ENCODE data around the gene C14orf132.

C14orf132 gene

DNA sequence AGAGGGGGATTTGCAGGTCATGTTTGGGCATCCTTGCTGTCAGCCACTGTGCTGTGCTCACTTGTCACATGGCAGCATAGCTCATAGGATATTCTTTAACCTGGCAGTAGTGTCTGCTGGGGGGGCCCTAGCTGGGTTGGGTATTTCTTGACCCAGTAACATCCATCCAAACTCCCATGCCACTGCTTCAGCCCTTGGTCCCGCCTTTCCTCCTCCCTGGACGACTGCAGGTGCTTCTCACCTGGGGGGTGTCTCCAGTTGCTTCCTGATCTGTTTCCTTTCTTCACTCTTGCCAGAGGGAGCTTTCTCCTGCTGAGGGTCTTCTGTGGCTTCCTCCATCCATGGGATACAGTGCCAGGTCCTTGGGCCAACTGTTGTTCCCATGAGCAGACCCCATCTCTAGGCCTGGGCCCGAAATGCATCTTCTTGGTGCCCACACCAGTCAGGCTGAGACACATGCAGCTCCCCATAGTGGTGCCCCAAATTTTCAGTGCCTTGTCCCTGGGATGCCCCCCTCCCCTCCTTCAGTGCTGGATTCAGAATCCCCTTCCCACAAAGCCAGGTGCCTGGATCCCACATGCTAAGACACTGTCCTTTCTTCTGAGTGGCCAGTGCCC is 20.5 kb downstream of the C14orf132 start:
- H3K4me2 ChIP-seq: no peak overlapping the region
- H2AFZ ChIP-seq (ENCODE audit: low read depth): no peak overlapping the region
- H3K79me2 ChIP-seq (ENCODE audit: insufficient read depth, low read depth): no peaks in the 10 kb centered on the region
- H3K4me1 ChIP-seq (ENCODE audit: low read depth, poor library complexity, severe bottlenecking): no peaks in the 10 kb centered on the region
- TF ChIP-seq, protein P1, sequence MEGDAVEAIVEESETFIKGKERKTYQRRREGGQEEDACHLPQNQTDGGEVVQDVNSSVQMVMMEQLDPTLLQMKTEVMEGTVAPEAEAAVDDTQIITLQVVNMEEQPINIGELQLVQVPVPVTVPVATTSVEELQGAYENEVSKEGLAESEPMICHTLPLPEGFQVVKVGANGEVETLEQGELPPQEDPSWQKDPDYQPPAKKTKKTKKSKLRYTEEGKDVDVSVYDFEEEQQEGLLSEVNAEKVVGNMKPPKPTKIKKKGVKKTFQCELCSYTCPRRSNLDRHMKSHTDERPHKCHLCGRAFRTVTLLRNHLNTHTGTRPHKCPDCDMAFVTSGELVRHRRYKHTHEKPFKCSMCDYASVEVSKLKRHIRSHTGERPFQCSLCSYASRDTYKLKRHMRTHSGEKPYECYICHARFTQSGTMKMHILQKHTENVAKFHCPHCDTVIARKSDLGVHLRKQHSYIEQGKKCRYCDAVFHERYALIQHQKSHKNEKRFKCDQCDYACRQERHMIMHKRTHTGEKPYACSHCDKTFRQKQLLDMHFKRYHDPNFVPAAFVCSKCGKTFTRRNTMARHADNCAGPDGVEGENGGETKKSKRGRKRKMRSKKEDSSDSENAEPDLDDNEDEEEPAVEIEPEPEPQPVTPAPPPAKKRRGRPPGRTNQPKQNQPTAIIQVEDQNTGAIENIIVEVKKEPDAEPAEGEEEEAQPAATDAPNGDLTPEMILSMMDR (conservative IDR thresholded peaks at IDR 0.05; ENCODE audit: low read depth, low read length): no peak
- H4K20me1 ChIP-seq (ENCODE audit: insufficient read depth): no peaks in the 10 kb centered on the region
- no peak overlapping the region for H3K4me3 ChIP-seq (IDR thresholded peaks at IDR 0.05; ENCODE audit: insufficient read depth, low read depth, low read length)
- no peak overlapping the region for H3K9ac ChIP-seq
- H3K27me3 ChIP-seq (ENCODE audit: insufficient read depth, low read depth): no peaks in the 10 kb centered on the region
- no peak overlapping the region for H3K27ac ChIP-seq
- no peaks in the 10 kb centered on the region for H3K36me3 ChIP-seq (ENCODE audit: insufficient read depth)

DNA sequence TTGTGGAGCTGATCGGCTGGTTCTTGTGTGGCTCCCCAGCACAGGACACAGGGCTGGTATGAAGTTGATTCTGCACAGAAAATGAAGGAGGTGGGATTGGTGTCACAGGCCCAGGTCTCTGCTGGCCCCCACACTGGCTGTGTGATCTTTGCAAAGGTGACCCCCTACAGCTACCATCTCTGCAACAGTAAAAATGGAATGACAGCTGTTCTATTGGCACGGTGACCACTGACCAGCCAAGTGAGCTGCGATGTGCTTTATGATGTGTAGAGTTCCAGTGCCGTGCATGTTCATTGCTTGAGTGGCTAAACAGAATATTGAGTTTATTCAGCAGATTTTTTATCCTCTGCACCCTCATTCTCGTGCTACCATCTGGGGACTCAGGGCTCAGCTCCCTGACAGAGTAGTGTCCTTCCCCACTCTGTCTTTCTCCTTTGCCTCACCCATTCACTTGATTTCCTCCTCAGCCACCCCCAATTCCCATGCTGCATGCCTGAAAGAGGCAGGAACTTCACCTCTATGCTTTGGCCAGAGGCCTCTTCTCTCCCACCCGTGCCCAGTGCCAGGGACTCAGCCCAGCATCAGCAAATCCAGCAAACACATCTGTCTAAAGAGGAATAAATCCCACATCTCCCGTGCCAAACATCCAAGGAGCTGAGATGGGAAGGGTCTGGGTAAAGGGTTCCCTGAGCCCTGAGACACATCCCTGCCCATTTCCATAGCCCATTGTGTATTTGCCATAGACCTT is 21.2 kb downstream of the C14orf132 start:
- Histone ChIP-seq H3K36me3 (ENCODE audit: insufficient read depth) (no peaks in the 10 kb centered on the region), H2AFZ (ENCODE audit: low read depth) (no peak overlapping the region), H3K4me2 (no peak overlapping the region), H3K9ac (no peak overlapping the region), H3K4me1 (ENCODE audit: low read depth, poor library complexity, severe bottlenecking) (peaks cover 3% of the 10 kb centered on the region), H3K79me2 (ENCODE audit: insufficient read depth, low read depth) (no peaks in the 10 kb centered on the region), H3K27me3 (ENCODE audit: insufficient read depth, low read depth) (no peaks in the 10 kb centered on the region), H4K20me1 (ENCODE audit: insufficient read depth) (no peaks in the 10 kb centered on the region), H3K4me3 (IDR thresholded peaks at IDR 0.05; ENCODE audit: insufficient read depth, low read depth, low read length) (no peak overlapping the region), H3K27ac (no peak overlapping the region)
- TF ChIP-seq, protein P1 (conservative IDR thresholded peaks at IDR 0.05; ENCODE audit: low read depth, low read length): no peak

DNA sequence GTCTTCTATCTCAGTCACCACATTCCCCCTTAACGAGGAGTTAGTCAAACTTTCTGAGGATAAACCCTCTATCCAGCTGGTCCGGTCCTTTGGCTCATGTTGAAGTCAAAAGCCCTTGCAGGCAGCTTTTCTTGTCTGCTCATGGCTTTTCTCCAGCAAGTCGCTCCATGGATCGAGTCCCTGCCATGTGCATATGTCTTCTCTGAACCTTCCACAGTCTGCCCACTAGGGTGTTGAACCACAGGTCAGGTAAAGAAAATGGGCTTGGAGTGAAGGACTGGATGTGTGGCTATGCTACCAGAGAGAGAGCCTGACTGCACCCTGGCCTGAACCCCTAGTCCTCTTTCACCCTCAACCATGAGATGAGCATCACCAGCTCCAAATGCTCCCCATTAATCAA is 22.8 kb downstream of the C14orf132 start:
- no peaks in the 10 kb centered on the region for H3K27me3 ChIP-seq (ENCODE audit: insufficient read depth, low read depth)
- no peaks in the 10 kb centered on the region for H4K20me1 ChIP-seq (ENCODE audit: insufficient read depth)
- H3K4me3 ChIP-seq (IDR thresholded peaks at IDR 0.05; ENCODE audit: insufficient read depth, low read depth, low read length): no peak overlapping the region
- TF ChIP-seq, protein P1 (conservative IDR thresholded peaks at IDR 0.05; ENCODE audit: low read depth, low read length): no peak
- no peak overlapping the region for H2AFZ ChIP-seq (ENCODE audit: low read depth)
- H3K79me2 ChIP-seq (ENCODE audit: insufficient read depth, low read depth): no peaks in the 10 kb centered on the region
- H3K27ac ChIP-seq: no peak overlapping the region
- H3K9ac ChIP-seq: no peak overlapping the region
- no peaks in the 10 kb centered on the region for H3K36me3 ChIP-seq (ENCODE audit: insufficient read depth)
- no peak overlapping the region for H3K4me2 ChIP-seq
- peaks cover 20% of the 10 kb centered on the region for H3K4me1 ChIP-seq (ENCODE audit: low read depth, poor library complexity, severe bottlenecking)

DNA sequence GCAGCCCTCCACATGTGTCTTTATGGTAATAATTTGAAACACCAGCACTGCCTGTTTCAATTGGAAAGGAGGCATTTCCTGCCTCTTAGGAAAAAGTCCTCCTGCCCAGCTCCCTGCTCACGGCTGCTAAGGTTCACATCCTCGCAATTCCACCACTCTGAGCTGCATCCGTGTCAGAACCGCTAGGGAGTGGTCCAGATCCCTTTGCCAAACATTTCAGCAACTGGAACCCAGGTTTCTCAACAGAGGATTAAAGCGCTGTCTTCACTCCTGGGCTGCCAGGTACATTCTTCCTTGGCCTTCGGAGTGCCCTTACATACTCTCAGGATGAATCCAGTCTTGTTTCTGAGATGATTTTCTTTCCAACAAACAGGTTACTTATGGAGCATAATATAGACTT is 23.3 kb downstream of the C14orf132 start:
- H3K27ac ChIP-seq: no peak overlapping the region
- no peak overlapping the region for H3K4me2 ChIP-seq
- no peak overlapping the region for H2AFZ ChIP-seq (ENCODE audit: low read depth)
- no peaks in the 10 kb centered on the region for H4K20me1 ChIP-seq (ENCODE audit: insufficient read depth)
- peaks cover 22% of the 10 kb centered on the region for H3K4me1 ChIP-seq (ENCODE audit: low read depth, poor library complexity, severe bottlenecking)
- no peak overlapping the region for H3K9ac ChIP-seq
- TF ChIP-seq, protein P1 (conservative IDR thresholded peaks at IDR 0.05; ENCODE audit: low read depth, low read length): no peak
- H3K79me2 ChIP-seq (ENCODE audit: insufficient read depth, low read depth): no peaks in the 10 kb centered on the region
- H3K4me3 ChIP-seq (IDR thresholded peaks at IDR 0.05; ENCODE audit: insufficient read depth, low read depth, low read length): no peak overlapping the region
- H3K27me3 ChIP-seq (ENCODE audit: insufficient read depth, low read depth): no peaks in the 10 kb centered on the region
- H3K36me3 ChIP-seq (ENCODE audit: insufficient read depth): no peaks in the 10 kb centered on the region

All from KMS-11 (cell line).